Neural cell (in vitro differentiated cells): ENCODE data around the gene ASH1L. TPM values are rescaled to one million over a fixed set of nuclear protein-coding genes. Genes with fewer than 3 reads are reported as not detected.

Source experiments
- H2AFZ ChIP-seq: fragments of 200-600, 300-800 bp; sonication (generic), shearing (Covaris generic); 2 replicates; pipeline ENCODE4 v1.6.0; 2014; ENCODE audit warnings: low read depth, mild to moderate bottlenecking, antibody characterized with exemption, low read length, moderate library complexity
- H3F3A ChIP-seq: fragments of 200-600 bp; shearing (Covaris generic); 2 replicates; pipeline ENCODE4 v1.6.1; 2016; ENCODE audit warnings: mild to moderate bottlenecking, moderate library complexity, mixed read lengths, antibody characterized with exemption, low read length; ENCODE audit not compliant: insufficient read depth, poor library complexity, severe bottlenecking
- H3K27ac ChIP-seq: fragments of 200-600, 300-800 bp; sonication (generic), shearing (Covaris generic); 2 replicates; pipeline ENCODE4 v1.5.1; 2014; ENCODE audit warnings: mild to moderate bottlenecking, low read length, moderate library complexity
- H3K27me3 ChIP-seq: fragments of 300-800, 200-600 bp; sonication (generic), shearing (Covaris generic); 2 replicates; pipeline ENCODE4 v1.6.0; 2014; ENCODE audit warnings: mild to moderate bottlenecking, low read depth, low read length, moderate library complexity; ENCODE audit not compliant: insufficient read depth
- H3K36me3 ChIP-seq: fragments of 300-800, 200-600 bp; sonication (generic), shearing (Covaris generic); 2 replicates; pipeline ENCODE4 v1.5.1; 2014; ENCODE audit warnings: mild to moderate bottlenecking, antibody characterized with exemption, low read length, moderate library complexity; ENCODE audit not compliant: insufficient read depth
- H3K4me2 ChIP-seq: fragments of 300-800, 200-600 bp; sonication (generic), shearing (Covaris generic); 2 replicates; pipeline ENCODE4 v1.6.0; 2014; ENCODE audit warnings: mild to moderate bottlenecking, low read length
- H3K4me3 ChIP-seq: fragments of 300-800, 200-600 bp; sonication (generic), shearing (Covaris generic); 2 replicates; pipeline ENCODE4 v1.5.1; 2014; ENCODE audit warnings: mild to moderate bottlenecking, low read length, moderate library complexity
- H3K79me2 ChIP-seq: fragments of 200-600 bp; shearing (Covaris generic); replicated peaks from 2 replicates; pipeline ENCODE4 v1.6.0; 2014; ENCODE audit warnings: mild to moderate bottlenecking, low read length, moderate library complexity; ENCODE audit not compliant: insufficient read depth
- H3K9ac ChIP-seq: fragments of 300-800, 200-600 bp; sonication (generic), shearing (Covaris generic); 2 replicates; pipeline ENCODE4 v1.6.1; 2016; ENCODE audit warnings: mild to moderate bottlenecking, low read length, mixed read lengths
- H3K9me2 ChIP-seq: fragments of 200-600 bp; shearing (Covaris generic); 2 replicates; pipeline ENCODE4 v1.6.1; 2016; ENCODE audit warnings: mild to moderate bottlenecking, low read length, mixed read lengths; ENCODE audit not compliant: insufficient read depth
- H3K9me3 ChIP-seq: fragments of 200-600, 300-800 bp; sonication (generic), shearing (Covaris generic); 2 replicates; pipeline ENCODE4 v1.6.1; 2016; ENCODE audit warnings: mild to moderate bottlenecking, mixed run types, low read length, moderate library complexity, mixed read lengths
- H4K20me1 ChIP-seq: fragments of 200-600 bp; shearing (Covaris generic); 2 replicates; pipeline ENCODE4 v1.6.1; 2016; ENCODE audit warnings: mild to moderate bottlenecking, mixed run types; ENCODE audit not compliant: insufficient read depth
- EP300 ChIP-seq: fragments of 450-650 bp; conservative IDR thresholded peaks from 2 replicates; pipeline ENCODE4 v1.6.1; 2014; ENCODE audit warnings: antibody characterized with exemption, mild to moderate bottlenecking, moderate library complexity; ENCODE audit not compliant: poor library complexity, severe bottlenecking
- EZH2 ChIP-seq: fragments of 200-600, 300-800 bp; shearing (Covaris generic), sonication (generic); IDR thresholded peaks from 2 replicates; pipeline ENCODE4 v1.6.1; 2014; ENCODE audit warnings: antibody characterized with exemption, low read length, borderline replicate concordance, mild to moderate bottlenecking; ENCODE audit not compliant: insufficient read depth, poor library complexity, severe bottlenecking
- MXI1 ChIP-seq: fragments of 450-650 bp; conservative IDR thresholded peaks from 2 replicates; pipeline ENCODE4 v1.6.1; 2014; ENCODE audit warnings: antibody characterized with exemption, mild to moderate bottlenecking; ENCODE audit not compliant: poor library complexity, severe bottlenecking
- POLR2AphosphoS5 ChIP-seq: IDR thresholded peaks from 2 replicates; pipeline ENCODE4 v1.6.1; 2012
- RAD21 ChIP-seq: fragments of 450-650 bp; conservative IDR thresholded peaks from 2 replicates; pipeline ENCODE4 v1.6.1; 2014; ENCODE audit warnings: antibody characterized with exemption, mild to moderate bottlenecking, moderate library complexity
- SMC3 ChIP-seq: fragments of 450-650 bp; conservative IDR thresholded peaks from 2 replicates; pipeline ENCODE4 v1.6.1; 2014; ENCODE audit warnings: antibody characterized with exemption, mild to moderate bottlenecking, moderate library complexity; ENCODE audit not compliant: poor library complexity
- TAF1 ChIP-seq: IDR thresholded peaks from 2 replicates; pipeline ENCODE4 v1.6.1; 2012; ENCODE audit warnings: low read depth
- polyA plus RNA-seq: library from polyadenylated mRNA; depleted of rRNA; stranded (reverse); fragments of >200 nt; gene quantifications from 2 replicates; pipeline ENCODE4 v1.2.3, GENCODE V29; 2014
- TF ChIP-seq, protein P1 (sequence below): IDR thresholded peaks from 2 replicates; pipeline ENCODE4 v1.6.1; 2012; ENCODE audit warnings: borderline replicate concordance
- TF ChIP-seq, protein P2 (sequence below): fragments of 450-650 bp; IDR thresholded peaks from 2 replicates; pipeline ENCODE4 v1.5.1; 2014; ENCODE audit warnings: antibody characterized with exemption, mild to moderate bottlenecking, moderate library complexity; ENCODE audit not compliant: poor library complexity, severe bottlenecking

The ASH1L gene
- polyA plus RNA-seq, 1 donor from 2014 or later: 16.2 TPM

DNA sequence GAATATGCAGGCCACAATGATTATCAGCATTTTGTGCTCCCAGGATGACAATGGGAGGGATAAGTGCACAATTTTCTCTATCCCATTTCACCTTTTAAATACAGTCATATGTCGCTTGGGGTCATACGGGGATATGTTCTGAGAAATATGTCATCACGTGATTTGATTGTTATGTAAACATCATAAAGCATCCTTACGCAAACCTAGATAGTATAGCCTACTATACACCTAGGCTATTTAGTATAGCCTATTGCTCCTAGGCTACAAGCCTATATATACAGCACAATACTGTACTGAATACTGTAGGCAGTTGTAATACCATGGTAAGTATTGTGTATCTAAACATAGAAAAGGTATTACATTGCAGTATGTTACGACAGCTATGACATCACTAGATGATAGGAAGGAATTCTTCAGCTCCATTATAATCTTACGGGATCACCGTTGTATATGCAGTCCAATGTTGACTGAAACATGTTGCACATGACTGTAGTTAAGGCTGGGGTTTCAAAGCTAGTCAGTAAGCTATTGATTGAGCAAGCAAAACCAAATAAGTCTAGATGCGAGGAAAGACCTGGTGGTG lies 223.0 kb downstream of the ASH1L start:
- Histone ChIP-seq H3K4me3 (no peak overlapping the region), H3K9ac (no peak overlapping the region), H2AFZ (no peak overlapping the region), H3K79me2 (no peaks in the 10 kb centered on the region), H3K9me2 (no peaks in the 10 kb centered on the region), H3K36me3 (peaks cover 13% of the 10 kb centered on the region), H3F3A (peaks cover 3% of the 10 kb centered on the region), H3K4me2 (no peak overlapping the region), H3K27me3 (no peaks in the 10 kb centered on the region), H3K27ac (no peak overlapping the region), H3K9me3 (no peaks in the 10 kb centered on the region), H4K20me1 (no peaks in the 10 kb centered on the region)
- no peak for TF ChIP-seq EZH2
- TF ChIP-seq EP300: no peak
- TF ChIP-seq RAD21: no peak
- TF ChIP-seq SMC3: no peak
- TF ChIP-seq, protein P1, sequence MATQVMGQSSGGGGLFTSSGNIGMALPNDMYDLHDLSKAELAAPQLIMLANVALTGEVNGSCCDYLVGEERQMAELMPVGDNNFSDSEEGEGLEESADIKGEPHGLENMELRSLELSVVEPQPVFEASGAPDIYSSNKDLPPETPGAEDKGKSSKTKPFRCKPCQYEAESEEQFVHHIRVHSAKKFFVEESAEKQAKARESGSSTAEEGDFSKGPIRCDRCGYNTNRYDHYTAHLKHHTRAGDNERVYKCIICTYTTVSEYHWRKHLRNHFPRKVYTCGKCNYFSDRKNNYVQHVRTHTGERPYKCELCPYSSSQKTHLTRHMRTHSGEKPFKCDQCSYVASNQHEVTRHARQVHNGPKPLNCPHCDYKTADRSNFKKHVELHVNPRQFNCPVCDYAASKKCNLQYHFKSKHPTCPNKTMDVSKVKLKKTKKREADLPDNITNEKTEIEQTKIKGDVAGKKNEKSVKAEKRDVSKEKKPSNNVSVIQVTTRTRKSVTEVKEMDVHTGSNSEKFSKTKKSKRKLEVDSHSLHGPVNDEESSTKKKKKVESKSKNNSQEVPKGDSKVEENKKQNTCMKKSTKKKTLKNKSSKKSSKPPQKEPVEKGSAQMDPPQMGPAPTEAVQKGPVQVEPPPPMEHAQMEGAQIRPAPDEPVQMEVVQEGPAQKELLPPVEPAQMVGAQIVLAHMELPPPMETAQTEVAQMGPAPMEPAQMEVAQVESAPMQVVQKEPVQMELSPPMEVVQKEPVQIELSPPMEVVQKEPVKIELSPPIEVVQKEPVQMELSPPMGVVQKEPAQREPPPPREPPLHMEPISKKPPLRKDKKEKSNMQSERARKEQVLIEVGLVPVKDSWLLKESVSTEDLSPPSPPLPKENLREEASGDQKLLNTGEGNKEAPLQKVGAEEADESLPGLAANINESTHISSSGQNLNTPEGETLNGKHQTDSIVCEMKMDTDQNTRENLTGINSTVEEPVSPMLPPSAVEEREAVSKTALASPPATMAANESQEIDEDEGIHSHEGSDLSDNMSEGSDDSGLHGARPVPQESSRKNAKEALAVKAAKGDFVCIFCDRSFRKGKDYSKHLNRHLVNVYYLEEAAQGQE: no peak
- no peak for TF ChIP-seq POLR2AphosphoS5
- no peak for TF ChIP-seq MXI1
- TF ChIP-seq TAF1: no peak
- TF ChIP-seq, protein P2, sequence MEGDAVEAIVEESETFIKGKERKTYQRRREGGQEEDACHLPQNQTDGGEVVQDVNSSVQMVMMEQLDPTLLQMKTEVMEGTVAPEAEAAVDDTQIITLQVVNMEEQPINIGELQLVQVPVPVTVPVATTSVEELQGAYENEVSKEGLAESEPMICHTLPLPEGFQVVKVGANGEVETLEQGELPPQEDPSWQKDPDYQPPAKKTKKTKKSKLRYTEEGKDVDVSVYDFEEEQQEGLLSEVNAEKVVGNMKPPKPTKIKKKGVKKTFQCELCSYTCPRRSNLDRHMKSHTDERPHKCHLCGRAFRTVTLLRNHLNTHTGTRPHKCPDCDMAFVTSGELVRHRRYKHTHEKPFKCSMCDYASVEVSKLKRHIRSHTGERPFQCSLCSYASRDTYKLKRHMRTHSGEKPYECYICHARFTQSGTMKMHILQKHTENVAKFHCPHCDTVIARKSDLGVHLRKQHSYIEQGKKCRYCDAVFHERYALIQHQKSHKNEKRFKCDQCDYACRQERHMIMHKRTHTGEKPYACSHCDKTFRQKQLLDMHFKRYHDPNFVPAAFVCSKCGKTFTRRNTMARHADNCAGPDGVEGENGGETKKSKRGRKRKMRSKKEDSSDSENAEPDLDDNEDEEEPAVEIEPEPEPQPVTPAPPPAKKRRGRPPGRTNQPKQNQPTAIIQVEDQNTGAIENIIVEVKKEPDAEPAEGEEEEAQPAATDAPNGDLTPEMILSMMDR: no peak

DNA sequence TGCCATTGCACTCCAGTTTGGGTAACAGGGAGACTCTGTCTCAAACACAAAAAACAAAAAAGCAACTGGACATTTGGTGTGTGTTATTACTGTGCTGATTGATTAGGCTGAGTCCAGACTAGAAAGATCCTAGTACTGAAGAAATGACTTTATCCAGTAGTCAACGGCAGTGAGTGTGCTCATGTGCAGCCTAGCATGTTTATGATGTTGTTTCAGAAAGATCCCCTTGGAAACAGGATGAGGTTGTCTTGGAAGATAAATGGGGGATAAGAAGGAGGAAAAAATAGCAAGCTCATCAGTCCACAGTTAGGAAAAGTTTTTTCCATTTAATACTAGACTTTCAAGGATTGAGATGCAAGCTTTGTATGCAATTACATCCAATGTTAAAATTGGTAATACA lies 227.6 kb downstream of the ASH1L start:
- no peak overlapping the region for H3K4me3 ChIP-seq
- TF ChIP-seq MXI1: no peak
- no peak for TF ChIP-seq EZH2
- no peak for TF ChIP-seq RAD21
- TF ChIP-seq, protein P1: no peak
- TF ChIP-seq SMC3: no peak
- TF ChIP-seq EP300: no peak
- TF ChIP-seq TAF1: no peak
- TF ChIP-seq, protein P2: no peak
- TF ChIP-seq POLR2AphosphoS5: no peak
- no peak overlapping the region for H3K4me2 ChIP-seq
- H3K36me3 ChIP-seq: peaks cover 8% of the 10 kb centered on the region
- no peak overlapping the region for H2AFZ ChIP-seq
- H3F3A ChIP-seq: peaks cover 3% of the 10 kb centered on the region
- no peaks in the 10 kb centered on the region for H3K27me3 ChIP-seq
- H3K9ac ChIP-seq: no peak overlapping the region
- no peaks in the 10 kb centered on the region for H4K20me1 ChIP-seq
- H3K79me2 ChIP-seq: no peaks in the 10 kb centered on the region
- H3K27ac ChIP-seq: no peak overlapping the region
- H3K9me2 ChIP-seq: no peaks in the 10 kb centered on the region
- H3K9me3 ChIP-seq: no peaks in the 10 kb centered on the region
